ENCODE measurements around the gene CD300H.
A peak's percentile ranks its signal among the peaks of the same experiment; 100 is the strongest.
"Not testable (repeated sequence)": the region's sequence is repeated elsewhere in the genome, so short reads cannot be mapped to it uniquely, and the experiment has no call there.

The CD300H gene

DNA sequence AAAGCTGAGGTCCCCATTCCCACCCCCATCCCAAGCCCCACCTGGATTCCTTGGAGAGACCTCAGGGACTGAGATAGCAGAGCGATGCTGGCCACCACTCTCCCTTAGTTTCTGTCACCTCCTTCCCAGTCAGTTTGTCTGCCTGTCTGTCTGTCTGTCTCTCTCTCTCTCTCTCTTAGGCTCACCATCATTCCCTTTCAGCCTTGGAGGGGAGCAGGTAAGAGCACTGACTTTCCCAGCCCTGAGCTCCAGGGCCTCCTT lies 41.9 kb downstream of the CD300H start:
- DNase-seq = no peak

- DNase-seq = no peak
Measured at GRCh38 chr17:74524653-74525464, 42.5 kb downstream of the CD300H start.

DNA sequence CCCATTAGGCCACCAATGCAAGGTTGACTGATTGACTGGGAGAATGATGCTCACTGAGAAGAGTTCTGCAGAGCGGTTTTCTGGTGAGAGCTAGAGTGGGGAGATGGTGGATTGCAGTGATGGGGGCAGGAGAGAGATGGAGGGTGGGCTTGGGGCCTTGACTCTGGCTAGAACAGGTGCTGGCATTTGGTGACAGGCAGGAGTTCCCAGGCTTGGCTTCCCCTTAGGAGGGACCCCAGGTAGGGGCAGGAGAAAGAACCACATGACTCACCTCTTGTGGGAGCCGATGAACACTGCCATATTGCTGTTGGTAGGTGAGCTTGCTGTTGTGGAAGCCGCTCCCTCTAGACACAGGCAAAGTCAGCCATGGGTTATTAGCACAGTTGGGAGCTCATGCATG lies 44.0 kb downstream of the CD300H start:
- no peak for DNase-seq

GRCh38 chr17:74522381-74523105 lies 44.8 kb downstream of the CD300H start:
- no peak for DNase-seq

DNA sequence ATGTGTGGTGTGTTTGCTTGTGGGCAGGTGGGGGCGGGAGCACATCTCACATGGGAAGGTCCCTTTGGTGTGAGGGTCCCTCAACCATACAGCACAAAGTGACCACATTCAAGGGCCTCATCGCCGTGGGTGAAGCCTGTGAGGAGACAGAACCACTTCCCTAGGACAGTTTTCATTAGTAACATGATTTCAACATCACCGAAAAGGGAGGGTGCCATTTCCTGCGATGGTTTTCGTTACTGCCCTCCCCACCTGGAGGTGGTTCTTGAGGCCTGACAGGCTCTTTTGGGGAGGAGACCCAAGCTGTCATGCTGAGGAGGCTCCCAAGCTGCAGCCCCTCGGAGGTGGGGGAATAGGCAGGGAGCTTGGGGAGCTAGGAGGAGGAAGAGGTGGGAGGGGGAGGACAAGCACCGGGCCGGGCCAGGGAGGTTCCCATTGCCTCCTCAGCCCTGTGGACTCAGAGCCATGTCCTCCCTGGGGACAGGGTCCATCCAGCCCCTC lies 45.6 kb downstream of the CD300H start:
- peak; percentile 40 for DNase-seq

DNA sequence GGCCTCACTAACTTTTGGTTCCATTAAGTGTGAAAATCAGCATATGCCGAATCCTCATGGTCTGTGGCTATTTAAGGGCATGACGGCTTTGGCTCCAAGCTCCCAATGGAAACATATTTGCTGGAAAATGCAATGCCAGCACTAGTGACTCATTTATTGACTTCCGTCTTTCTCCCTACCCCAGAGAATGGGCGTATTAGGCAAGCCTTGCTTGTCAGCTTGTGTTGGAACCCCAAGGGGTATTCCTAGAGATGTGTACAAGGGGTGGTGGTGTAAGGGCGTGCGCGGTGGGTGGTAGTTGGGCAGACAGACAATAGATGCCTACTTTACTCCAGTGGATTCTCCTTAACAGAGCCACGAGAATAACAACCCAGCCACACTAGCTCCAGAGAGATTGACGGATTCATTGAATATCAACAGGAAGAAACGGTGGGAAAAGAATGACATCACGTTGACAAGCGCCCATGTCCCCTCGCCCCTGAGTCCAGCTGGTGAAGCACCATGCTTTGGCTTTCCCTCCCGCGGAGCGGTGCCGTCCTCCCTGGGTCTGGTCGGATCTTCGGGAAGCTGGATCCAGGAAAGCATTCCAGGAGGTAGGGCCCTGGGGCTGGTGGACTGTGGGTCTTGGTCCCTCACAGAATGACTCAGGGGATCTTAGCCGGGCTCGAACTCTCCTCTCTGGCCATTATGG lies 46.4 kb downstream of the CD300H start:
- peak; percentile 44 for DNase-seq

DNA sequence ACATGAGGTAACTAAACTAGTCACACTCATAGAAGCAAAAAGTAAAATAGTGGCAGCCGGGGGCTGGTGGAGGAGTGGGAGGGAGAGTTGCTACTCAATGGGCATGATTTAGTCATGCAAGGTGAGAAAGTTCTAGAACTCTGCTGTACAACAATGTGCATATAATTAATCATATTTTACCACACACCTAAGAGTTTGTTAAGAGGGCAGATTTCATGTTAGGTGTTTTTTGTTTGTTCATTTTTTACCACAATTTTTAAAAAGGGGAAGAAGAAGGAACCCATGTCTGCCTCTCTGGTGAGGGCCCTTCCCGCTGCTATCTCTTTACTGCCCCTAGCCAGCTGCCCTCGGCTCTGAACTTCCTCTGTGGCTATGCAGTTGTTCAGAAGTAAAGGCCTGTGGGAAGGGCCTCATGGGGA lies 47.3 kb downstream of the CD300H start:
- peak; percentile 47 for DNase-seq

DNA sequence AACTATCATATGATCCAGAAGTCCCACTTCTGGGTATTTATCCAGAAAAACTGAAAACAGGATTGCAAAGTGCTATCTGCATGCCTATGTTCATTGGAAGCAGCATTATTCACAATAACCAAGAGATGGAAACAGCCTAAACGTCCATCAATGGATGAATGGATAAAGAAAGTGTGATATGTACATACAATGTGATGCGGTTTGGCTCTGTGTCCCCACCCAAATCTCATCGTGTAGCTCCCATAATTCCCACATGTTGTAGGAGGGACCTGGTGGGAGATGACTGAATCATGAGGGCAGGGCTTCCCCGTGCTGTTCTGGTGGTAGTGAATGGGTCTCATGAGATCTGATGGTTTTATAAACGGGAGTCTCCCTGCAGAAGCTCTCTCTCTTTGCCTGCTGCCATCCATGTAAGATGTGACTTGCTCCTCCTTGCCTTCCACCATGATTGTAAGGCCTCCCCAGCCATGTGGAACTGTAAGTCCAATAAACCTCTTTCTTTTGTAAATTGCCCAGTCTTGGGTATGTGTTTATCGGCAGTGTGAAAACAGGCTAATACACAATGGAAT lies 48.8 kb downstream of the CD300H start:
- DNase-seq = not testable (repeated sequence)

GRCh38 chr17:74516561-74517328 lies 50.6 kb downstream of the CD300H start:
- no peak for DNase-seq

- no peak for DNase-seq
Measured at GRCh38 chr17:74515941-74516340, 51.4 kb downstream of the CD300H start.

DNA sequence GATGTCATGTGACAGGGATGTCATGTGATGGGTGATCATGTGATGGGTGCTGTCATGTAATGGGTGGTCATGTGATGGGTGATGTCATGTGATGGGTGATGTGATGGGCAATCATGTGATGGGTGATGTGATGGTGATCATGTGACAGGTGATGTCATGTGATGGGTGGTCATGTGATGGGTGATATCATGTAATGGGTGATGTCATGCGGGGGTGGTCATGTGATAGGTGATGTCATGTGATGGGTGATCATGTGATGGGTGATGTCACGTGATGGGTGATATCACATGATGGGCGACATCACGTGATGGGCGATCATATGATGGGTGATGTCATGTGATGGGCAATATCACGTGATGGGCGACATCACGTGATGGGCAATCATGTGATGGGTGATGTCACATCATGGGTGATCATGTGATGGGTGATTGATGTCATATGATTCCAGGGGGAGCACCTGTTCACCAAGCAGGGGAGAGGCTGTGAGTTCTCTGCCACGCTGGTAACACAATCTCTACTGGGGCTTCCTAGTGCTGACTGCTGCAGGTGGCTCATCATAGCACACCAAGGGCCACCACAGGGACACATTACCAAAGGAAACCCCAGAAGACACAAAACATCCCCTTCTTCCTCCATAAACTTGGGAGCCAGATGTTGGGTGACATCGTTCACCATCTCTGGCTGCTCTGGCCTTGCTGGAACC lies 52.5 kb downstream of the CD300H start:
- DNase-seq = no peak

- DNase-seq = peak; percentile 49
Measured at GRCh38 chr17:74513987-74514631, 53.2 kb downstream of the CD300H start.

GRCh38 chr17:74512624-74513091 lies 54.7 kb downstream of the CD300H start:
- DNase-seq = peak; percentile 71

- no peak for DNase-seq
Measured at GRCh38 chr17:74512036-74512435, 55.3 kb downstream of the CD300H start.
